Measurements from ENCODE around the gene CACNG4.

DNA sequence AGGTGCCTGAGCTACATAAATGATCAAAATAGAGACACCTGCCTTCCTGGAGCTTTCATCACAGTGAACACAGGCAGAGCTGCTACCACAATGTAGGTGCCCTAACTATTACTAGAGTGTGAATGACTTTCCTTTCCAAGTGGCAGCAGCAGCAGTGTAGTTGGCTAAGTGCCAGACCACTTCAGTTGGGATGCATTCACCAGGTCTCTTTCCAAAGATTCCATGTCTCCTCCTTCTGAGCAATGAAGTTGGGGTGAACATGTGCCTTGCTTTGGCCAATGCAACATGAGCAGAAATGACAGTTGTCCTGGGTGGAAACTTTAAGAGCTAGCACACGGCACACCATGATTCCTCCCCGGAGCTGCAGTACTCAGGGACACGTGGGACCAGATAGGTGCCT lies 23.3 kb upstream of the CACNG4 start:
- TF ChIP-seq, protein P1, sequence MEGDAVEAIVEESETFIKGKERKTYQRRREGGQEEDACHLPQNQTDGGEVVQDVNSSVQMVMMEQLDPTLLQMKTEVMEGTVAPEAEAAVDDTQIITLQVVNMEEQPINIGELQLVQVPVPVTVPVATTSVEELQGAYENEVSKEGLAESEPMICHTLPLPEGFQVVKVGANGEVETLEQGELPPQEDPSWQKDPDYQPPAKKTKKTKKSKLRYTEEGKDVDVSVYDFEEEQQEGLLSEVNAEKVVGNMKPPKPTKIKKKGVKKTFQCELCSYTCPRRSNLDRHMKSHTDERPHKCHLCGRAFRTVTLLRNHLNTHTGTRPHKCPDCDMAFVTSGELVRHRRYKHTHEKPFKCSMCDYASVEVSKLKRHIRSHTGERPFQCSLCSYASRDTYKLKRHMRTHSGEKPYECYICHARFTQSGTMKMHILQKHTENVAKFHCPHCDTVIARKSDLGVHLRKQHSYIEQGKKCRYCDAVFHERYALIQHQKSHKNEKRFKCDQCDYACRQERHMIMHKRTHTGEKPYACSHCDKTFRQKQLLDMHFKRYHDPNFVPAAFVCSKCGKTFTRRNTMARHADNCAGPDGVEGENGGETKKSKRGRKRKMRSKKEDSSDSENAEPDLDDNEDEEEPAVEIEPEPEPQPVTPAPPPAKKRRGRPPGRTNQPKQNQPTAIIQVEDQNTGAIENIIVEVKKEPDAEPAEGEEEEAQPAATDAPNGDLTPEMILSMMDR (IDR thresholded peaks at IDR 0.05 in 8 of 11, conservative IDR thresholded peaks at IDR 0.05 in 3 of 11) = no peak
- TF ChIP-seq POLR2A (IDR thresholded peaks at IDR 0.05) (no peak), POLR2AphosphoS5 (IDR thresholded peaks at IDR 0.05) (no peak)

Measured in spleen (tissue), 7 donors.